Rectal smooth muscle tissue (tissue), 1 donor: ENCODE measurements around the gene SCYL1.

ENCODE experiments used
- H3K27ac ChIP-seq: one replicate; pipeline ENCODE4 v1.7.0; 2013; ENCODE audit warnings: low read depth, low read length, inconsistent platforms
- H3K27me3 ChIP-seq: one replicate; pipeline ENCODE4 v1.7.0; 2013; ENCODE audit warnings: low read length; ENCODE audit not compliant: control insufficient read depth, insufficient read depth
- H3K36me3 ChIP-seq: one replicate; pipeline ENCODE4 v1.7.0; 2013; ENCODE audit warnings: low read length; ENCODE audit not compliant: control insufficient read depth, insufficient read depth
- H3K4me1 ChIP-seq: one replicate; pipeline ENCODE4 v1.7.0; 2013; ENCODE audit warnings: low read length; ENCODE audit not compliant: control insufficient read depth, insufficient read depth
- H3K4me3 ChIP-seq: one replicate; pipeline ENCODE4 v1.7.0; 2013; ENCODE audit warnings: low read length
- H3K9ac ChIP-seq: one replicate; pipeline ENCODE4 v1.7.0; 2013; ENCODE audit warnings: low read length

Gene SCYL1

DNA sequence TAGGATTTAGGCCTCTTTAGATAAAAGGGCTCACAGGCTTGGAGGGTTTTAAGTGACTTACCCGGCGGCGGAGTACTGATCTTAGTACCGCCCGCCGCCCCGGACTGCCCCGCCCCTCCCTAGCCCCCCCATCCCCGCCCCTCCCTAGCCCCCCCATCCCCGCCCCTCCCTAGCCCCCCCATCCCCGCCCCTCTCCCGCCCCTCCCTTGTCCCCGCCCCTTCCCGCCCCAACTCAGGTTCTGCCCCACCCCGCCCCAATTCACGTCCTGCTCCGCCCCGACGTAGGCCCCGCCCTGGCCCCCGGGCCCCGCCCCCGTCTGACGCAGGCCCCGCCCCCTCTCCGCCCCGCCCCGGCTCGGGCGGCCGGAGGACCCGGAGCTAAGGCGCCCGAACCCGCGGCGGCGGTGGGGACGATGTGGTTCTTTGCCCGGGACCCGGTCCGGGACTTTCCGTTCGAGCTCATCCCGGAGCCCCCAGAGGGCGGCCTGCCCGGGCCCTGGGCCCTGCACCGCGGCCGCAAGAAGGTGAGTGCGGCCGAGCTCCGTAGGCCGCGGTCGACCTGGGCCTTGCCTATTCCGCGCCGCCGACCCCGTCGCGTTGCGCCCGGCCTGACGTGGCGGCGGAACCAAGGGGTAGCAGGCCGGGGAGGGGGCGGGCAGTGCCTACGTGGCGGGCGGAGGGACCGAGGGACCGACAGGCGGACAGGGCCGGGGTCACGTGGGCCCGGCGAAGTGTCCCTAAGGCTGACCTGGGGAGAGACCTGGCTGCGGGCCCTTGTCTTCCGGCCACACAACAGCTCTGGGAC, at the start of gene SCYL1:
SCYL1 (plus strand) TSS at position 343 of the 805 bp plus-strand sequence; CDS start at position 414, 71 bp downstream.
- Histone ChIP-seq H3K27me3 (no peaks in the 10 kb centered on the region), H3K9ac (peak within 1 kb of the TSS; percentile 93), H3K4me3 (peak within 1 kb of the TSS; percentile 94), H3K4me1 (peaks cover 17% of the 10 kb centered on the region), H3K27ac (peak within 1 kb of the TSS; percentile 87), H3K36me3 (peaks cover 4% of the 10 kb centered on the region)

DNA sequence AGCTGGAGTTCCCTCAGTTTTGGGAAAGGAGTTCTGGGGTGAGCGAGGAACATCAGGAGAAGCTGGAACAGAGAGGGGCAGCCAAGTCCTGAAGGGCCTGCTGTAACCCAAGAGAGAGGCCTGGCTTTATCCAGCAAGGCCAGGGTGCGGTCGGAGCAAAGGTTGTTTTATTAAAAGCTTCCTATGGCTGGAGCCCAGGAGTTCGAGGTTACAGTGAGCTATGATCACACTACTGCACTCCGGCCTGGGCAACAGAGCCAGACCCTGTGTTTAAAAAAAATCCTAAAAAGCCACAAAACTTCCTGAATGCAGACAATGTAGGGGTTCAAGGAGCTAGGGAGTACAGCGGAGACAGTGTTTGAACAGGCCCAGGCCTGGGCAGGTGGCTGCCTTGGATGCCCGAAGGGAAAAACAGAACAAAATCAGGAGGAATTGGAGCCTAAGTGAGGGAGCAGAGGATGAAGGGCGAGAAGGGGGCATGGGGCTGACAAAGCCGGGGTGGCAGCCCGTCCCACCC, 48.2 kb upstream of the SCYL1 start:
- H3K4me1 ChIP-seq = peaks cover 30% of the 10 kb centered on the region
- no peaks in the 10 kb centered on the region for H3K36me3 ChIP-seq
- peak overlapping the region; percentile 92 for H3K9ac ChIP-seq
- peak overlapping the region; percentile 83 for H3K4me3 ChIP-seq
- H3K27me3 ChIP-seq = no peaks in the 10 kb centered on the region
- H3K27ac ChIP-seq = peak overlapping the region; percentile 100

DNA sequence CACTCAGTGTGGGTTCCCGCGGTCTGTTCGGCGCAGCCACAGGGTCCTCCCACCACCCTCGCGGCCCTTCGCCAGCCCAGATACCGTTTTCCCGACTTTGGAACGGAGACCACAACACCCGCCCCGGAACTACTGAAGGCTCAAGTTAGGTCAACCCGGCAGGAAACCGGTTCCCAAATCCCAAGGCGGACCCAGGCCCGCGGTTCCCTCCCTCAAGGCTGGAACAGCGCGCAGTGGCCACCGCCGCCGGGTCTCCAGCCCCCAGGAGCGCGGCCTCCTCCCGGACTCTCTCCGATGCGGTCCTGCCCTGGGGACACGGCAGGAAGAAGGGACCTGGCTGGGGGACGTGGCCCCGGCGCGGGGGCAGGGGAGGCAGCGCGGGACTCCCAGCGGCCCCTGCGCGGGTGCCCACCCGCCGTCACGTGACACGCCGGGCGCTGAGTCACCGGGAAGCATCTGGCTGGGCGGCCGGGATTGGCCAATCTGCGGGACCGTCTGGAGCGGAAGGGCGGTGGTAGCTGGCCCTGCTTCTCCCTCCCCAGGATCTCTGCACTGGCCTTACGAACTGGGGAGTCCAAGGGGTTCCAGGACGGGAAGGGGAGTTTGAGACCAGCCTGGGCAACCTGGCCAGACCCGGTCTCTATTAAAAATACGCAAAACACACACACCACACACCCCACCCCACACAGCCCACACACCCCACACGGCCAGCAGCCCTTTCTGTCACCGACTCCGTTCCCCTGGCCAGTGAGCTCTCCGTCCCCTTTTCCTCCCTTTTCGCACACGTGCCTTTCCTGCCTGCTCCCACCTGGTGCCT, 47.5 kb upstream of the SCYL1 start:
- no peaks in the 10 kb centered on the region for H3K36me3 ChIP-seq
- H3K27me3 ChIP-seq = no peaks in the 10 kb centered on the region
- peaks cover 27% of the 10 kb centered on the region for H3K4me1 ChIP-seq
- peak overlapping the region; percentile 100 for H3K27ac ChIP-seq
- H3K4me3 ChIP-seq = peak overlapping the region; percentile 83
- H3K9ac ChIP-seq = peak overlapping the region; percentile 97

DNA sequence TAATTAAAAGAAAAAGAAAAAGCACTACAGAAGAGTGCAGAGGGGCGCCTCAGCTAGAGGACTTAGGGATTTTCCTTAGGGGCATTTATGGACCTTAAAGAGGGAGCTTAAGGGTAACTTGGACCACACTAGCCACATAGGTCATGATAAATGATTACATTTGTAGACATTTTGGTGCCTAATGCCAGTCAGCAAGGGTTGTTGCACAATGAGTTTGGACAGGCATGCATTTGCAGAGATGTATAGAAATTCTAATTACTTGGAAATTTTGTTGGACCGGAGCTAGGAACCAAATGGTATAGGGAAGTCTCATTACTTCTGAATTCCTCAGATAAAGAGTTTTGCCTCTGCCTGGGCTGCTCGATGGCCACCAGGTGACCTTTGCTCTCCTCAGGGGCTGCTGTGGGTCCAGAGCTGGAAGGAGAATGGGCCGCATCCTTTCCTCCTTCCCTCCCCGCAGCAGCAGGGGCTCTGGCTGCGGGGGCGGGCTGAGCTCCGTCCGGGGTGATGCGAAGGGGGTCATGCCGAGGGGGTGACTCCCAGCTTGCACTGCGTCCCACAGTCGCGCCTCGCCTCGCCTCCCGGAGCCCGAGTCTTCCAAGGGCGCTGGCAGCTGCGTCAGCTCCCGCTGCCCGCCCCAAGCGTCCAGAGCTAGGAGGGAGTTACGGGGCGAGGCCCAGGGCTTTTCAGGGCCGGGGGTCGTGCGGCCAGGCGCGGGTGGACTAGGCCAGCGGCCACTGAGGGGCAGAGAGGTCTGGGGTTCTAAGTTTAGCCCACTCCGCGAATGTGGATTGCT, 46.3 kb upstream of the SCYL1 start:
- peak overlapping the region; percentile 42 for H3K9ac ChIP-seq
- H3K4me1 ChIP-seq = peaks cover 27% of the 10 kb centered on the region
- H3K4me3 ChIP-seq = peak overlapping the region; percentile 52
- no peaks in the 10 kb centered on the region for H3K27me3 ChIP-seq
- H3K27ac ChIP-seq = peak overlapping the region; percentile 100
- H3K36me3 ChIP-seq = no peaks in the 10 kb centered on the region

DNA sequence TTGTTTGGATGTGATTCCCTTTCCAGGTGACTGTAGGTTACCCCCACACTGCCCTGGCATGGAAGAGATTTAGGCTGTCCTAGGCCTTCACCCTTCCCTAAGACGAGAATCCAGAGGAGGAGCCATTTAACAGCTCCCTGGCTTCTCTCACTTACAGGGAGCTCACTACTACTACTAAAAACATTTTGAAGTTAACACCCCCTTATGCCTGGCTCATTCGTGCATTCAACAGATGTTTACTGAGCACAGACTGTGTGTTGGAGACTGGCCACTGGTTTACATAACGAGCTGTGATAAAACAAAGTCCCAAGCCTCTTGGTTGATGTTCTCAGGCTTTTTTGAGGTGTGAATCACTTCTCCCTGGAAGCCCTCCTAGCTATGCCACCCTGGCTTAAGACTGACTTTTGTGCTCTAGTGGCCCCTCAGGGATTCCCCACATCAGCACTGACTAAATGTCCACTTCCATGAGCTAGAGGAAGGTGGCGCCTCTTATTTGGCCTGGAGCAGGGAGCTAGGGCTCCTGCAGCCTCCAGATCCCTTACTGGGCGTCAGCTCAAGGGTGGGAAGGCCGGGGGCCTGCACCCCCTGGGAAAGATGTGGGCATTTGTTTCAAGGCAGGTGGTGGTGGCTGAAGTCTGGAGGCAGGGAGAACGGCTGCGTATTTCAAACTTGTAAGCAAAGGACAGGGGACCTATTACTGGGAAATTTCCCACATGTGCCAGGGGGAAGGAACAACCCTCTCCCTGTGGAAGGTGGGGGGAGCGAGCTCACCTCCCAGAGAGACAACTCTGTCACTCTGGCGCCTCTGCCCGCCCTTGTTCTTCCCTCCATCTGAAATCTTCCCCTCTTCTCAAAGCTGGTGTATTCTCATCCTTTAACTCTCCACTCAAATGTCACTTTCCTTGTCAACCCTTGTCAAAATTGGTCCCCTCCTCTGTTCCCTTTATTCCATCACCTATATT, 45.4 kb upstream of the SCYL1 start:
- Histone ChIP-seq H3K27ac (peak overlapping the region; percentile 100), H3K9ac (peak overlapping the region; percentile 42), H3K4me3 (peak overlapping the region; percentile 52), H3K4me1 (peaks cover 27% of the 10 kb centered on the region), H3K36me3 (no peaks in the 10 kb centered on the region), H3K27me3 (no peaks in the 10 kb centered on the region)

DNA sequence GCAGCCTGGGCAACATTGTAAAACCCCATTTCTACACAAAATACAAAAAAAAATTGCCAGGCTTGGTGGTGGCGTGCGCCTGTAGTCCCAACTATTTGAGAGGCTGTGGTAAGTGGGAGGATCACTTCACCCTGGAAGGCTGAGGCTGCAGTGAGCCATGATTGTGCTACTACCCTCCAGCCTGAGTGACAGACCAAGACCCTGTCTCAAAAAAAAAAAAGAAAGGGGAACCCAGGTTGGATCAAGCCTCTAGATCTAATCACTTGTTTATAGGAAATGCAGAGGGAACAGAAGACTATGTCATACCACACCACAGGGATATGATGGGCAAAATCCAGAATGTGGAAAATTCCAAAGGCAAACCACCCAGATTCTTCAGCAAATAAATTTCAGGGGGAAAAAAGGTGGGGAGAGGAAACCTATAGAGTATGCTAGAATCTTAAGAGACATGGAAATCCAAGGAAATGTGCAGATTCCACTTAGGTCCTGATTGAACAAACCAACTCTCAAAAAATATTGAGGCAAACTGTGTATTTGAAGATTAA, 42.5 kb upstream of the SCYL1 start:
- Histone ChIP-seq H3K27ac (peak overlapping the region; percentile 83), H3K4me3 (no peak overlapping the region), H3K9ac (no peak overlapping the region), H3K36me3 (no peaks in the 10 kb centered on the region), H3K4me1 (peaks cover 40% of the 10 kb centered on the region), H3K27me3 (no peaks in the 10 kb centered on the region)

DNA sequence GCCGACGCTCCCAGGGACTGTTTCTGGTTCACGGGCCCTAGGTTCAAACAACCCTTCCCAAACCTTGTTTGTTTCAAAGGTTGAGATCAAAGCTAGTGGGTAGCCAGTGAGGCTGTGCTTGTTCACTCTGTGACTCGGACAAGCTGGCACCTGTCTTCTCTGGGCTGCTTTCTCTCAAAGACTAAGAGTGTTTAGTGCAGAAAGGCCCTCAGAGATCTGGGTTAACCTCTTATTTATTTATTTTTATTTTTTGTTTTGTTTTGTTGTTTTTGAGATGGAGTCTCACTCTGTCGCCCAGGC, 39.0 kb upstream of the SCYL1 start:
- Histone ChIP-seq H3K9ac (no peak overlapping the region), H3K36me3 (no peaks in the 10 kb centered on the region), H3K4me1 (peaks cover 50% of the 10 kb centered on the region), H3K27ac (peak overlapping the region; percentile 98), H3K27me3 (no peaks in the 10 kb centered on the region), H3K4me3 (no peak overlapping the region)

DNA sequence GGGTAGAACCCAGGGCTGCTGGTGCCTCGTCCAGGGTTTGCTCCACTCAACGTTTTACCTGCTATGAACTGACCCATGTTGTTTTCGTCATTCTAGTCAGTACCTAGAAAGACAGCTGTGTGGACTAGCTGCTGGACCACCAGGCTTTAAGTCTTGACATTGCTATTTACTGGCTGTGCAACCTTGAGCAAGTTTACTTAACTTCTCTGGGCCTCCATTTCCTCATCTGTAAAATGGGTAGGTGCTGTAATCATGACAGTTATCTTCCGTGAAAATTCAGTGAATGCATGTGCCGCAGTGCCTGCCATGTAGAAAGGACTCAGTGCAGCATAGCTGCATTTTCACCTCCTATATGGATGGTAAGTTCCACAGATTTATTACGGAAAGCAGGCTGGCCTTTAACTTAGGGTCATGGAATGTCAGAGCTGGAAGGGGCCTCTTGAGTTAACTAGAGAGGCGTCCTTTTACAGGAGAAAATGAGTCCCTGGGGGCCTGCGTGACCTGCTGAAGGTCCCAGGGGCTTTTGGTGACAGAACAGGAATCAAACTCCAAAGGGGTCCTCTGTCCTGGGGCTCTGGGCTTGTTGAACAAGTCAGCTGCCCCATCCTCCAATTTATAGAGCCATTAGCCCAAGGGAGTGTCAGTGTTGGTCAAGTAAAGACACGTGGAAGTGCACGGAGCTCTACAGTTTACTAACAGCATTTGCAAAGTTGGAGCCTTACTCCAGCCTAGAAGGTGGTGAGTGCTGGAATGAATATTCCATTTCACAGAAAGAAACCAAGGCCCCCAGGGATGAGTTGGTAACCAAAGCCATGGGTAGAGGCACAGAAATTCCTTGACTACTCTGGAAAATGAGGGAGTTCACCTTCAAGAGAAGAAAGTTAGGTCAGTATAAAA, 38.1 kb upstream of the SCYL1 start:
- Histone ChIP-seq H3K36me3 (no peaks in the 10 kb centered on the region), H3K4me3 (no peak overlapping the region), H3K4me1 (peaks cover 59% of the 10 kb centered on the region), H3K27ac (peak overlapping the region; percentile 98), H3K9ac (no peak overlapping the region), H3K27me3 (no peaks in the 10 kb centered on the region)

DNA sequence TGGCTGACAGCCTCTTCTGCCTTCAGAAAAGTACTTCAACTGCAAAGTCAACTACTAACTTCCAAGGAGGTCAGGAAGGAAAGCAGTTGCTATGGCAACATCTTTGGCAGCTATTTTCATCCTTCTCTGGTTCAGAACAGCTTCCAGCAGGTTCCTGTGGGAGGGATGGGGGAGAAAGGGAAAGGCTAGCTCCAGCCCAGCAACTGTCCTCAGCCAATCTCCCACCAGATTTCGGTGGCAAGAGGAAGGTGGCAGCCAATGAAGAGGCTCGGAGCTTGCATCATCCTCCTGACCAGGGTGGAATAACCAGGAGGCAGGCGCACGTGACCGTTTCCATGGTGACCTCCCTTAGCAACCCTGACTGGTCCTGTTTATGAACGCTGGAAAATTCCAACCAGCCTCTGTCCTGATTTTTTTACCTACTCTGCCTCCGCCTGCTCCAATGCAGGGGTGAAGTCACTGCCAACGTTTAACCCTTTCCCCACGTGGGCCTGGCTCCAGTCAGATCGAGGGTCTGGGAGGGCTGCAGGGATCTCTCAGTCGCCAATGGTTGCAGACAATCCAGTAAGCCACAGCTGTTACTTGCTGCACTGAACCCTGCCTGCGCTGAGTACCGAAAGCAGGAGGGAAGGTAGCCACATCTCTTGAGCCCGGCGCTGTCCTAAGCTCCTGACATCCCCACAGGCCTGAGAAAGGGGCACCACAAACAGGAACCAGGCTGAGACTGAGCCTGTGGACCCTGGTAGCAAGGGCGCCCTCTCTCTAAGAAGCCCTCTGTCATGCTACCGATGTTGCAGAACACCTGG, 37.2 kb upstream of the SCYL1 start:
- Histone ChIP-seq H3K27ac (peak overlapping the region; percentile 98), H3K36me3 (no peaks in the 10 kb centered on the region), H3K9ac (no peak overlapping the region), H3K27me3 (no peaks in the 10 kb centered on the region), H3K4me3 (peak overlapping the region; percentile 42), H3K4me1 (peaks cover 68% of the 10 kb centered on the region)
